ENCODE results near the gene PSMD9.
"Not testable (repeated sequence)": the region's sequence is repeated elsewhere in the genome, so short reads cannot be mapped to it uniquely, and the experiment has no call there.

Gene PSMD9

GRCh38 chr12:121889274-121889624 lies 659 bp downstream of the PSMD9 start:
- Histone ChIP-seq H3K9me3 (no peaks in the 10 kb centered on the region), H3K36me3 (no peaks in the 10 kb centered on the region), H3K4me3 (ENCODE audit: low read depth, low read length) (peak overlapping the region; percentile 92), H3K27me3 (no peaks in the 10 kb centered on the region), H3K4me1 (no peaks in the 10 kb centered on the region; the same call in 1 of the 2 replicates)
- DNase-seq, result no peak
- TF ChIP-seq CTCF (IDR thresholded peaks at IDR 0.05; ENCODE audit: low read depth, low read length), result no peak

DNA sequence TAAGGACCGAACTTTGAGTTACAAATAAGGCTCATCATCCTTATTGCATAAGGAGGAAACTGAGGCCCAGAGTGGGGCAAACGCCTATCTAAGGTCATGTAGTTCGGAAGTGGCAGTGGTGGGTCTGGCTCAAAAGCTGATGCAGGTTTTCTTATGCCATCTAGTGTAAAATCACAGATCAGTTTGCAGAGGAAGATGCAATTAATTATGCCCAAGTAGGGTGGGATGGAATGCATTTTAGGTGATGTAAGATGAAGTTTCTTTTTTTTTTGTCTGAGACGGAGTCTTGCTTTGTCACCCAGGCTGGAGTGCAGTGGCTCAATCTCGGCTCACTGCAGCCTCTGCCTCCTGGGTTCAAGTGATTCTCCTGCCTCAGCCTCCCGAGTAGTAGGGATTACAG lies 1.1 kb downstream of the PSMD9 start:
- not testable (repeated sequence) for H3K36me3 ChIP-seq, H3K9me3 ChIP-seq, H3K27me3 ChIP-seq, H3K4me1 ChIP-seq, DNase-seq
- peak overlapping the region; percentile 92 for H3K4me3 ChIP-seq (ENCODE audit: low read depth, low read length)

GRCh38 chr12:121892673-121893561 lies 4.3 kb downstream of the PSMD9 start:
- Histone ChIP-seq H3K4me3 (ENCODE audit: low read depth, low read length) (no peak overlapping the region), H3K9me3 (no peaks in the 10 kb centered on the region), H3K4me1 (no peaks in the 10 kb centered on the region; the same call in 1 of the 2 replicates), H3K36me3 (peaks cover 21% of the 10 kb centered on the region), H3K27me3 (no peaks in the 10 kb centered on the region)
- TF ChIP-seq CTCF (IDR thresholded peaks at IDR 0.05; ENCODE audit: low read depth, low read length), result no peak
- DNase-seq, result no peak

- Histone ChIP-seq H3K36me3 (peaks cover 26% of the 10 kb centered on the region), H3K4me3 (ENCODE audit: low read depth, low read length) (no peak overlapping the region), H3K4me1 (no peaks in the 10 kb centered on the region; the same call in 1 of the 2 replicates), H3K9me3 (no peaks in the 10 kb centered on the region), H3K27me3 (no peaks in the 10 kb centered on the region)
- DNase-seq, result no peak
- TF ChIP-seq CTCF (IDR thresholded peaks at IDR 0.05; ENCODE audit: low read depth, low read length), result no peak
These were observed 5.4 kb downstream of the PSMD9 start for GRCh38 chr12:121893961-121894460.

GRCh38 chr12:121894633-121895032 lies 6.0 kb downstream of the PSMD9 start:
- Histone ChIP-seq H3K27me3 (no peaks in the 10 kb centered on the region), H3K9me3 (no peaks in the 10 kb centered on the region), H3K4me1 (no peaks in the 10 kb centered on the region), H3K36me3 (peaks cover 29% of the 10 kb centered on the region), H3K4me3 (ENCODE audit: low read depth, low read length) (no peak overlapping the region)
- DNase-seq, result peak; percentile 37
- peak; percentile 44 for TF ChIP-seq CTCF (IDR thresholded peaks at IDR 0.05; ENCODE audit: low read depth, low read length)

GRCh38 chr12:121898287-121898686 lies 9.7 kb downstream of the PSMD9 start:
- no peak for DNase-seq
- Histone ChIP-seq H3K9me3 (no peaks in the 10 kb centered on the region), H3K27me3 (no peaks in the 10 kb centered on the region), H3K4me3 (ENCODE audit: low read depth, low read length) (no peak overlapping the region), H3K36me3 (peaks cover 45% of the 10 kb centered on the region), H3K4me1 (no peaks in the 10 kb centered on the region)
- no peak for TF ChIP-seq CTCF (IDR thresholded peaks at IDR 0.05; ENCODE audit: low read depth, low read length)

All from BE2C (cell line).